ENCODE results near the gene FOXI1. TPM values are rescaled to one million over a fixed set of nuclear protein-coding genes. Genes with fewer than 3 reads are reported as not detected.

The FOXI1 gene
- total RNA-seq, result not detected in 2 replicates

DNA sequence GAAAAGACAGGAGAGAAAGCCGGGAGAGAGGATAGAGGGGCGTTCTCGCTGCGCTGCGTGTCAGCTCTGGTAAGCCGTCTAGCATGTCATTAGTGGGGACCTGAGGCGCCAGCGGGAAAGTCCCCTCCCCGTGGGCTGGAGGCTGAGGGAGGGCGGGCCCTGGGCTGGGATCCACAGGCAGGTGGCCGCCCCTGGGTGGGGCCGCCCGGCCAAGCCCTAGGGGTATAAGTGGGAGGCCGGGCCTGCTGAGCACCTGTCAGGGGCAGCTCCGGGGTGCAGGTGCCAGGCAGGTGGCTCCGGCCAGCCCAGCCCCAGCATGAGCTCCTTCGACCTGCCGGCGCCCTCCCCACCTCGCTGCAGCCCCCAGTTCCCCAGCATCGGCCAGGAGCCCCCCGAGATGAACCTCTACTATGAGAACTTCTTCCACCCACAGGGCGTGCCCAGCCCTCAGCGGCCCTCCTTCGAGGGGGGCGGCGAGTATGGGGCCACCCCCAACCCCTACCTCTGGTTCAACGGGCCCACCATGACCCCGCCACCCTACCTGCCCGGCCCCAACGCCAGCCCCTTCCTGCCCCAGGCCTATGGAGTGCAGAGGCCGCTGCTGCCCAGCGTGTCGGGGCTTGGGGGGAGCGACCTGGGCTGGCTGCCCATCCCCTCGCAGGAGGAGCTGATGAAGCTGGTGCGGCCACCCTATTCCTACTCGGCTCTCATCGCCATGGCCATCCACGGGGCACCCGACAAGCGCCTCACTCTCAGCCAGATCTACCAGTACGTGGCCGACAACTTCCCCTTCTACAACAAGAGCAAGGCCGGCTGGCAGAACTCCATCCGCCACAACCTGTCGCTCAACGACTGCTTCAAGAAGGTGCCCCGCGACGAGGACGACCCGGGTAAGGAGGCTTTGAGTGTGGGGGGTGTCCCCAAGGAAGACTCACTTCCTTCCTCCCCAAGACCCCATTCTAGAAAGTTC, at the start of gene FOXI1:
Gene FOXI1 (plus strand): TSS at position 256 of the 970 bp plus-strand sequence. CDS start 61 bp downstream, at position 317.

Other genes starting within 250 kb of the FOXI1 start
- gene INSYN2B, start 125.4 kb upstream of the FOXI1 start, total RNA-seq, result 48.7 and 65.8 TPM in 2 replicates
- not detected in 2 replicates for gene C5orf58, start 127.1 kb downstream of the FOXI1 start, total RNA-seq
- 1.2 TPM in 1 of 2 replicates, not detected in the other for gene LCP2, start 191.9 kb downstream of the FOXI1 start, total RNA-seq

Data from thoracic aorta endothelial cell (primary cell).